ENCODE data around the gene ROBO1.

GRCh38 chr3:78644847-78645246, 1123.0 kb downstream of the ROBO1 start:
- TF ChIP-seq POLR2A (IDR thresholded peaks at IDR 0.05) (no peak), CTCF (IDR thresholded peaks at IDR 0.05) (no peak)
